GM21423 (cell line): Measurements from ENCODE around the gene ZCCHC9.

Experiments used
- ATAC-seq: cut with Tn5 transposase; IDR thresholded peaks from one replicate; pipeline ENCODE4 v1.9.1; 2021; ENCODE audit warnings: mild to moderate bottlenecking, moderate library complexity; ENCODE audit not compliant: unreplicated experiment

Gene ZCCHC9

DNA sequence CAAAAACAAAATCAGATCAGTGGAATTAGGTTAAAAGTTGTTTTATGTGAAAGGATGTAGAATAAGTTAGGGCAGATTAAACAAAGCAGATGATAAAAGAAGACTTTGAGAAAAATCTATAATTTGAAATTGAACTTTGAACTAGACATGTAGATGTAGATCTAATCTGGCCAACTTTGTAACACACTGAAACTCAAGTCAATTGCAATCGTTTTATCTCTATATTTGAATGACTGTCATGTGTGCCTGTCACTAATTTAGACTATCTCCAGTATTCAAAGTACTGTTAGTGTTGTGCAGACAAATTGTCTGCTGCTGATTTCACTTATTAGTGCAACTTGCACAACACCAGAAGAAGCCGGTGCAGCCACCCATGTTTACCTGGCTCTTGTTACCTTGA lies 52.7 kb downstream of the ZCCHC9 start:
- ATAC-seq = no peak

DNA sequence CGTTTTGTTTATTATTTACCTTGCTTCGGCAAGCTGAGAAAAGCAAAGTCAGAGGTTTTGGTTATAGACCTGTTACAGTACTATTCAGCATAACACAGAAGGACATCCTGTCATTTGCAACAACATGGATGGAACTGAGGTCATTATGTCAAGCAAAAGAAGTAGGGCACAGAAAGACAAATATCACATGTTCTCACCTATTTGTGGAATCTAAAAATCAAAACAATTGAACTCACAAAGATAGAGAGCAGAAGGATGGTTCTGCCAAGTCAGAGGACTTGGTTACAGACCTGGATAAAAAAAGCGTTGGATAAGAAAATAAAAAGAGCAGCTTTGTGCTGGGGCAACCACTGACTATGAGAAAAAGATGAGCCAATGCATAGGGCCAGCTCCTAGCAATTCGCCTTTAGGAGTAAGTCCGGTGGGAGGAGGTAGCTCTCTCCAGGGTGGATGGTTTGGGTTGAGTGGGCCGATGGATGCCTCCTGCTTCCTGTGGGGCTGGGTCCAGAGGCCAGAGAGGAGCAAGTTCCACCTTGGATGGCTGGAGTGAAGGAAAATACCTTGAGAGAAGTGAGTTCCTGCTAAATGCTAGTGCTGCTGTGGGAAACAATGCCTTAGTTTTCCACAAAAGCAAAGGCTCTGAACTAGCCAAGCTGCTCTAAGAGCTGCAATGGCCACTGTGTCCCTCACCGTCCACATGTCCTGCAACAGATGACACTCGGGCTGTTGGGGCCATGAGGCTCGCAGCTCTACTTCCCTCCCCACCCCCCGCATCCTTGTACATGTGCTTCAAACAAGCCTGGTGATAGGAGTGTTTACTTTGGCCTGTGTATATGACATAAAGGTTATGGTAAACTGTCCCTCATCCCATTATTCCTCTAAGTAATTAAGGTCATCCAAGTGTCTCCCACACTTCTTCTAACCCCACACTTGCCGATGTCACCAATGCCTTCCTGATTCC lies 54.2 kb downstream of the ZCCHC9 start:
- no peak for ATAC-seq

DNA sequence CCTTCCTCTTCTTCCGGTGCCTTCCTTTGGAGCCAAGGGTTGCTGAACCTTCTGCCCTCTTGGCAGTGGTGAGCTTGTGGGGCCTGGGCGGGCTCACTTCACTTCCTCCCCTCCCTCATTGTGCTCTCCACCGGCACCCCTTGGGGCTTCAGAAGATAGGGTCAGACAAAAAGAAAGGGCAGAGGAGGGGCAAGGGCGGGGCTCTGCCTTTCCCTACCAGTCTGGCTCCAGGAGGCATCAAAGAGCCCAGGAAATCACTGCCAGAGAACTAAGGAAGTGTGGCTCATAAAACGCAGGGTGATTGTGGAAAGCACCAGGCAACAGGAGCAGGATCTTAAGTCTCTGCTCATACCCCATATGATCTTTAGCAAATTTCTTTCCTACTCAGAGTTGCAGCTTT lies 57.7 kb downstream of the ZCCHC9 start:
- no peak for ATAC-seq

DNA sequence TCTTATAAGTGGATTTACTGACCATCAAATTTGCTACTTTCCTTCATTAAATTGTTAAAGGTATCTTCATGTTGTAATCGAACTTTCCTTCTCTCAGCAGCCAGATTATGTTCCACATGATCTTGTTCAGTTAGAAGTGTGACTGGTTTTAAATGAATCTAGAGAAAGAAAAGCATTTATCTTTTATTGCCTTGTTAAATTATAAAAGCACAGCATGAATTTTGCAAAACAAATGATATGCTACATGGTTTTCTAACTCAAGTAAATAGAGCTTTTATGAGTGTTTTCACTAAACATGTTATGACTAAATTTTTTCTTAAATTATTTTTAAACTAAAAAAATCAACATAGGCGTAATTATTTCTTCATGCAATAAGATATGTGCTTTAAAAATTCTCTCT lies 58.5 kb downstream of the ZCCHC9 start:
- no peak for ATAC-seq

DNA sequence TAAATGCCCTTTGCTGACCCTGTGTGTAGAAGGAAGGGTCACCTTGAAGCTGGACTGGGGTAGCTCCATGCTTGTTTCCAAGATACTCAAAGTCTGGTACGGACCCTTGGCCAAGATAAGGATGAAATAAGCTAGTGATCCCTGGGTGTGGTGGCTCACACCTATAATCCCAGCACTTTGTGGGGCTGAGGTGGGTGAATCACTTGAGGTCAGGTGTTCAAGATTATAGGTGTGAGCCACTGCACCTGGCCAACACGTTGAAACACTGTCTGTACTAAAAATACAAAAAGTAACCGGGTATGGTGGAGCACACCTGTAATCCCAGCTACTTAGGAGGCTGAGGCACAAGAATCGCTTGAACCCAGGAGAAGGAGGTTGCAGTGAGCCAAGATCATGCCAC lies 59.3 kb downstream of the ZCCHC9 start:
- ATAC-seq = no peak

DNA sequence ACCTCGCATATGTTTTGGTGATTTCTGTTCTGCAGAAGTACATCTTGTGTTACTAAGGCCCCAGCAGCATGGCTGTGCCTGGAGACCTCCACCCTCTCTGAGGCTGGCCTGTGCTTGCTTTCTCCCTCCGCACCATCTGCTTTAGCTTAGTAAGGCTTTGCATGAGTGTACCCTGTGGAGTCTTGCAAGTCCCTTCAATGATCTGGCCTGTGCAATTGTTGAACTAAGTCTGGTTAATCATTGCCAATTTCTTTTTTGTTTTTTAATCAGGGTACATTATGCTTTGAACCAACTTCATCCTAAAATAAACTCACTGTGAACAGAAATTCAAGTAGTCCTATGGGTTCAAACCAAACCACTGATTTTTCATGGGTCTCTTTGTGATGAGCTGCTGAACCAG lies 60.2 kb downstream of the ZCCHC9 start:
- no peak for ATAC-seq
